Stomach (tissue), 9 donors: ENCODE results near the gene ST8SIA4. TPM values are rescaled to one million over a fixed set of nuclear protein-coding genes. Genes with fewer than 3 reads are reported as not detected.
A peak's percentile ranks its signal among the peaks of the same experiment; 100 is the strongest.

Source experiments
- DNase-seq, 2 donors: peaks; one replicate each; pipeline versions ENCODE4 v3.0.0 to v3.0.0-alpha.2; 2013 to 2019
- H3K27ac ChIP-seq, 5 donors: fragments of 200-600 bp in 4 of 5; sonication (generic) in 4 of 5; one replicate each; pipeline ENCODE4 v1.5.1; 2013 to 2019; ENCODE audit warnings: mild to moderate bottlenecking in 1 of 5, moderate library complexity in 1 of 5
- H3K27me3 ChIP-seq, 3 donors: fragments of 200-600 bp; sonication (generic); one replicate each; pipeline ENCODE4 v1.5.1; 2017 to 2019; ENCODE audit warnings: mixed run types in 1 of 3
- H3K36me3 ChIP-seq, 4 donors: fragments of 200-600 bp; sonication (generic); 1 replicate in 3 of 4; 2 replicates in 1 of 4; pipeline ENCODE4 v1.5.1; 2016 to 2019
- H3K4me1 ChIP-seq, 4 donors: fragments of 200-600 bp; sonication (generic); one replicate each; pipeline ENCODE4 v1.5.1; 2016 to 2019
- H3K4me3 ChIP-seq, 4 donors: fragments of 200-600 bp; sonication (generic) in 3 of 4; one replicate each; pipeline ENCODE4 v1.5.1; 2016 to 2019; ENCODE audit warnings: mild to moderate bottlenecking in 1 of 4
- H3K9me3 ChIP-seq, 4 donors: fragments of 200-600 bp; sonication (generic); one replicate each; pipeline ENCODE4 v1.5.1; 2016 to 2019
- CTCF ChIP-seq, 7 experiments: fragments of 450-650 bp in 4 of 7; fragments of 200-600 bp in 3 of 7; sonication (generic) in 3 of 7; IDR thresholded peaks; one replicate each; pipeline ENCODE4 v1.5.1; 2016 to 2019; ENCODE audit warnings: antibody characterized with exemption in 7 of 7, control low read depth in 2 of 7, mild to moderate bottlenecking in 1 of 7
- EP300 ChIP-seq: sonication (generic); formaldehyde crosslinking; IDR thresholded peaks from one replicate; pipeline ENCODE4 v1.6.1; 2017; ENCODE audit warnings: antibody characterized with exemption
- POLR2A ChIP-seq, 4 donors: fragments of 450-650 bp; IDR thresholded peaks; one replicate each; pipeline ENCODE4 v1.6.1; 2016; ENCODE audit warnings: antibody characterized with exemption in 4 of 4, control low read depth in 2 of 4, mild to moderate bottlenecking in 1 of 4, moderate library complexity in 1 of 4
- POLR2AphosphoS5 ChIP-seq, 3 donors: sonication (generic); formaldehyde crosslinking; IDR thresholded peaks; one replicate each; pipeline ENCODE4 v1.6.1; 2016; ENCODE audit warnings: antibody characterized with exemption in 3 of 3
- WGBS, 5 donors: extraction: QIAGEN DNeasy Blood & Tissue Kit in 3 of 5; methylation state at CpG; one replicate each; pipeline versions ENCODE4 v1.1.5 to v1.1.7; 2013 to 2018; 5-methylcytosine and 5-hydroxymethylcytosine counted together
- intact Hi-C: fragments of 100-400 bp; cut with DNase I; formaldehyde crosslinking; loops from one replicate; pipeline ENCODE4 v1.15.1; 2023; ENCODE audit warnings: low total_unique reads
- polyA plus RNA-seq, 3 donors: library from polyadenylated mRNA; stranded (reverse); fragments of 200-250 nt; gene quantifications; one replicate each; pipeline ENCODE4 v1.2.3, GENCODE V29; 2013
- total RNA-seq, 5 donors: library from RNA; depleted of rRNA; stranded (reverse); fragments of >200 nt; gene quantifications; one replicate each; pipeline versions ENCODE4 v1.1.0 to v1.2.3, GENCODE V29; 2014 to 2016
- donor health status: healthy with polysubstance abuse.
- donor health status: Bipolar disorder and iron deficiency.
- donor health status: healthy.

Gene ST8SIA4
- total and polyA plus RNA-seq, 8 donors: 0.29 to 7.7 (median 1.9) TPM

- no peak for DNase-seq
- Histone ChIP-seq H3K4me3 (no peak overlapping the region), H3K4me1 (no peaks in the 10 kb centered on the region), H3K9me3 (no peaks in the 10 kb centered on the region), H3K27me3 (no peaks in the 10 kb centered on the region), H3K36me3 (no peaks in the 10 kb centered on the region), H3K27ac (no peak overlapping the region)
- TF ChIP-seq EP300: no peak
- no peak for TF ChIP-seq POLR2A (IDR thresholded peaks at IDR 0.05)
- no peak for TF ChIP-seq POLR2AphosphoS5 (IDR thresholded peaks at IDR 0.05)
- no peak for TF ChIP-seq CTCF (IDR thresholded peaks at IDR 0.05)
- intact Hi-C loops: no loop called here
- WGBS, 5 donors: 91 to 97% (median 93%) methylated on average over 2 of the region's 2 CpGs
These were observed 46.6 kb downstream of the ST8SIA4 start for GRCh38 chr5:100856462-100856861.

- no peaks in the 10 kb centered on the region for H3K27me3 ChIP-seq
- peak overlapping the region in 1 of 5 donors; percentile 17 for H3K27ac ChIP-seq
- H3K4me1 ChIP-seq: no peaks in the 10 kb centered on the region
- no peaks in the 10 kb centered on the region for H3K9me3 ChIP-seq
- H3K36me3 ChIP-seq: no peaks in the 10 kb centered on the region
- TF ChIP-seq POLR2A (IDR thresholded peaks at IDR 0.05): no peak
- no peak for TF ChIP-seq CTCF (IDR thresholded peaks at IDR 0.05)
- no peak for TF ChIP-seq EP300
- TF ChIP-seq POLR2AphosphoS5 (IDR thresholded peaks at IDR 0.05): no peak
- intact Hi-C loops: no loop called here
- no peak for DNase-seq
- no peak overlapping the region for H3K4me3 ChIP-seq
- WGBS, 5 donors: 75 to 86% (median 76%) methylated on average over 6 of the region's 6 CpGs
These were observed 47.1 kb downstream of the ST8SIA4 start for GRCh38 chr5:100855937-100856430.

GRCh38 chr5:100855295-100855694 lies 47.8 kb downstream of the ST8SIA4 start:
- Histone ChIP-seq H3K9me3 (no peaks in the 10 kb centered on the region), H3K36me3 (no peaks in the 10 kb centered on the region), H3K27me3 (no peaks in the 10 kb centered on the region), H3K4me1 (no peaks in the 10 kb centered on the region), H3K4me3 (no peak overlapping the region), H3K27ac (peak overlapping the region in 1 of 5 donors; percentile 20)
- no peak for DNase-seq
- intact Hi-C loops: no loop called here
- no peak for TF ChIP-seq POLR2A (IDR thresholded peaks at IDR 0.05)
- TF ChIP-seq POLR2AphosphoS5 (IDR thresholded peaks at IDR 0.05): no peak
- TF ChIP-seq EP300: no peak
- no peak for TF ChIP-seq CTCF (IDR thresholded peaks at IDR 0.05)
- 72 to 89% (median 85%) methylated on average over 1 of the region's 1 CpG for WGBS, 5 donors

- peak in 1 of 2 donors; percentile 8 for DNase-seq
- Histone ChIP-seq H3K4me1 (no peaks in the 10 kb centered on the region), H3K36me3 (no peaks in the 10 kb centered on the region), H3K9me3 (no peaks in the 10 kb centered on the region), H3K27ac (peak overlapping the region in 1 of 5 donors; percentile 39), H3K4me3 (no peak overlapping the region), H3K27me3 (no peaks in the 10 kb centered on the region)
- intact Hi-C loops: no loop called here
- no peak for TF ChIP-seq CTCF (IDR thresholded peaks at IDR 0.05)
- no peak for TF ChIP-seq EP300
- TF ChIP-seq POLR2A (IDR thresholded peaks at IDR 0.05): no peak
- no peak for TF ChIP-seq POLR2AphosphoS5 (IDR thresholded peaks at IDR 0.05)
These were observed 48.5 kb downstream of the ST8SIA4 start for GRCh38 chr5:100854591-100854990.
